IMR-90 (cell line): ENCODE results near the gene SEMA3C. TPM values are rescaled to one million over a fixed set of nuclear protein-coding genes. Genes with fewer than 3 reads are reported as not detected.

Experiments
- ATAC-seq: fragments of 200-7000 bp; cut with Tn5 transposase; 2 replicates; pipeline ENCODE4 v1.9.1; 2020; ENCODE audit warnings: low read depth, mild to moderate bottlenecking, moderate library complexity
- BruUV-seq: library from RNA; stranded (reverse); fragments of 400-500 nt; replicated peaks from 2 replicates; lab custom pipeline; 2021; lab: Mats Ljungman, UMichigan
- CTCF ChIA-PET: fragments of 300-600 bp; formaldehyde crosslinking; extraction: SDS; loops from one replicate; lab custom pipeline; 2021; ENCODE audit warnings: antibody characterized with exemption; lab: Yijun Ruan, JAX
- POLR2A ChIA-PET: fragments of 300-600 bp; sonication (Branson Sonifier 250); formaldehyde crosslinking; loops from one replicate; lab custom pipeline; 2022; ENCODE audit warnings: antibody characterized with exemption; ENCODE audit not compliant: unreplicated experiment; lab: Charles Lee
- DNase-seq: peaks from one replicate; pipeline ENCODE4 v3.0.0; 2013
- H2AFZ ChIP-seq: replicated peaks from 2 replicates; pipeline ENCODE3; 2013; ENCODE audit warnings: low read length, mild to moderate bottlenecking; ENCODE audit not compliant: poor library complexity
- H2AK5ac ChIP-seq: 2 replicates; pipeline ENCODE4 v1.6.1; 2013; ENCODE audit warnings: low read depth, low read length, inconsistent platforms
- H2AK9ac ChIP-seq: replicated peaks from 2 replicates; pipeline ENCODE3; 2013; ENCODE audit warnings: mild to moderate bottlenecking, low read depth, low read length, moderate library complexity; ENCODE audit not compliant: poor library complexity
- H2BK120ac ChIP-seq: 2 replicates; pipeline ENCODE4 v1.6.1; 2013; ENCODE audit warnings: low read depth, low read length, inconsistent platforms
- H2BK15ac ChIP-seq: 3 replicates; pipeline ENCODE4 v1.6.1; 2013; ENCODE audit warnings: low read depth, low read length, inconsistent platforms
- H2BK20ac ChIP-seq: 2 replicates; pipeline ENCODE4 v1.6.1; 2013; ENCODE audit warnings: low read depth, mild to moderate bottlenecking, inconsistent platforms, low read length, moderate library complexity
- H2BK5ac ChIP-seq: 2 replicates; pipeline ENCODE4 v1.6.1; 2013; ENCODE audit warnings: mild to moderate bottlenecking, low read depth, low read length, inconsistent platforms; ENCODE audit not compliant: poor library complexity, severe bottlenecking
- H3K14ac ChIP-seq: replicated peaks from 2 replicates; pipeline ENCODE4 v1.6.1; 2013; ENCODE audit warnings: low read depth, low read length, inconsistent platforms
- H3K18ac ChIP-seq: 2 replicates; pipeline ENCODE4 v1.6.1; 2013; ENCODE audit warnings: low read depth, low read length, control low read depth
- H3K23ac ChIP-seq: 2 replicates; pipeline ENCODE4 v1.6.1; 2013; ENCODE audit warnings: low read depth, low read length, inconsistent platforms
- H3K27ac ChIP-seq: 2 replicates; pipeline ENCODE4 v1.5.1; 2013; ENCODE audit warnings: mild to moderate bottlenecking, control low read depth, low read length; ENCODE audit not compliant: insufficient read depth
- H3K27me3 ChIP-seq: 2 replicates; pipeline ENCODE4 v1.6.1; 2013; ENCODE audit warnings: low read length; ENCODE audit not compliant: control insufficient read depth, insufficient read depth
- H3K36me3 ChIP-seq: 2 replicates; pipeline ENCODE4 v1.6.1; 2013; ENCODE audit warnings: low read length, mixed read lengths; ENCODE audit not compliant: control insufficient read depth, insufficient read depth
- H3K4ac ChIP-seq: 2 replicates; pipeline ENCODE4 v1.6.1; 2013; ENCODE audit warnings: low read depth, low read length, inconsistent platforms
- H3K4me1 ChIP-seq: 2 replicates; pipeline ENCODE4 v1.6.1; 2013; ENCODE audit warnings: low read length, mixed read lengths; ENCODE audit not compliant: control insufficient read depth, insufficient read depth
- H3K4me2 ChIP-seq: 2 replicates; pipeline ENCODE4 v1.6.1; 2013; ENCODE audit warnings: low read depth, mild to moderate bottlenecking, control low read depth, low read length, moderate library complexity
- H3K4me3 ChIP-seq: 2 replicates; pipeline ENCODE4 v1.5.1; 2013; ENCODE audit warnings: low read depth, mild to moderate bottlenecking, control low read depth, low read length, moderate library complexity; ENCODE audit not compliant: insufficient read depth
- H3K56ac ChIP-seq: 2 replicates; pipeline ENCODE4 v1.6.1; 2013; ENCODE audit warnings: low read length, inconsistent platforms; ENCODE audit not compliant: insufficient read depth; ENCODE audit errors: extremely low read depth
- H3K79me1 ChIP-seq, 2 experiments: 2 replicates each; pipeline ENCODE4 v1.6.1; 2013; ENCODE audit warnings: low read length in 2 of 2, inconsistent platforms in 1 of 2, low read depth in 1 of 2
- H3K9ac ChIP-seq: 2 replicates; pipeline ENCODE4 v1.6.1; 2013; ENCODE audit warnings: low read depth, low read length, control low read depth
- H3K9me1 ChIP-seq: 2 replicates; pipeline ENCODE4 v1.6.1; 2013; ENCODE audit warnings: low read length, inconsistent platforms; ENCODE audit not compliant: insufficient read depth
- H3K9me3 ChIP-seq: 2 replicates; pipeline ENCODE4 v1.6.1; 2013; ENCODE audit warnings: low read length; ENCODE audit not compliant: control insufficient read depth, insufficient read depth
- H4K20me1 ChIP-seq: 2 replicates; pipeline ENCODE4 v1.6.1; 2013; ENCODE audit warnings: low read length, inconsistent platforms; ENCODE audit not compliant: insufficient read depth
- H4K5ac ChIP-seq: 2 replicates; pipeline ENCODE4 v1.6.1; 2013; ENCODE audit warnings: mild to moderate bottlenecking, low read depth, low read length, control low read depth
- H4K8ac ChIP-seq, 2 experiments: 2 replicates each; pipeline ENCODE4 v1.6.1; 2013; ENCODE audit warnings: low read depth in 2 of 2, low read length in 2 of 2, control low read depth in 1 of 2, inconsistent platforms in 1 of 2
- H4K91ac ChIP-seq: 2 replicates; pipeline ENCODE4 v1.6.1; 2013; ENCODE audit warnings: low read depth, low read length, inconsistent platforms; ENCODE audit not compliant: insufficient read depth
- BHLHE40 ChIP-seq: fragments of 150-350 bp; IDR thresholded peaks from 2 replicates; pipeline ENCODE4 v1.6.1; 2016; ENCODE audit warnings: mild to moderate bottlenecking, low read depth, low read length
- CEBPB ChIP-seq: IDR thresholded peaks from 2 replicates; pipeline ENCODE4 v1.6.1; 2012; ENCODE audit warnings: low read depth, low read length, improper control_type of control experiment
- CHD1 ChIP-seq: IDR thresholded peaks from 2 replicates; pipeline ENCODE4 v1.6.1; 2012; ENCODE audit warnings: low read depth, low read length, improper control_type of control experiment
- FOS ChIP-seq: fragments of 150-350 bp; IDR thresholded peaks from 2 replicates; pipeline ENCODE4 v1.6.1; 2016; ENCODE audit warnings: low read depth, low read length
- MAZ ChIP-seq: IDR thresholded peaks from 2 replicates; pipeline ENCODE4 v1.6.1; 2012; ENCODE audit warnings: low read depth, mild to moderate bottlenecking, low read length, improper control_type of control experiment, moderate library complexity, borderline replicate concordance
- MXI1 ChIP-seq: IDR thresholded peaks from 2 replicates; pipeline ENCODE4 v1.6.1; 2012; ENCODE audit warnings: low read depth, mild to moderate bottlenecking, low read length, moderate library complexity, borderline replicate concordance
- NFE2L2 ChIP-seq: fragments of 150-350 bp; IDR thresholded peaks from 2 replicates; pipeline ENCODE4 v1.6.1; 2016; ENCODE audit warnings: low read depth, mild to moderate bottlenecking, low read length
- POLR2A ChIP-seq: IDR thresholded peaks from 2 replicates; pipeline ENCODE4 v1.6.1; 2012; ENCODE audit warnings: mild to moderate bottlenecking, low read depth, low read length
- RCOR1 ChIP-seq: IDR thresholded peaks from 2 replicates; pipeline ENCODE4 v1.6.1; 2012; ENCODE audit warnings: mild to moderate bottlenecking, low read length, improper control_type of control experiment; ENCODE audit not compliant: insufficient replicate concordance
- RFX5 ChIP-seq: IDR thresholded peaks from 2 replicates; pipeline ENCODE4 v1.8.0; 2012; ENCODE audit warnings: low read depth, mild to moderate bottlenecking, low read length, moderate library complexity
- WGBS, 2 experiments: methylation state at CpG; one replicate each; pipeline versions ENCODE4 v1.1.5 to v1.1.7; 2013; ENCODE audit warnings: missing lambda C conversion rate in 2 of 2; ENCODE audit not compliant: insufficient read length in 1 of 2; ENCODE audit errors: extremely low coverage in 2 of 2; 5-methylcytosine and 5-hydroxymethylcytosine counted together
- dilution Hi-C: fragments of 300-500 bp; cut with HindIII; formaldehyde crosslinking; loops from one replicate; pipeline ENCODE4 v1.14.3; 2018; ENCODE audit warnings: low sequenced_read_pairs; ENCODE audit not compliant: unreplicated experiment
- in situ Hi-C: fragments of 300-500 bp; cut with MboI; formaldehyde crosslinking; loops from 3 replicates; pipeline ENCODE4 v1.14.3; 2019; ENCODE audit warnings: low sequenced_read_pairs, inconsistent platforms, mixed read lengths
- intact Hi-C: fragments of 100-400 bp; cut with micrococcal nuclease; formaldehyde crosslinking; loops from 2 replicates; pipeline ENCODE4 v1.10.0; 2022
- polyA plus RNA-seq, 3 experiments: library from polyadenylated mRNA; depleted of rRNA; stranded (reverse); fragments of >200 nt; gene quantifications; 2 replicates each; pipeline ENCODE4 v1.2.3, GENCODE V29; 2012; ENCODE audit warnings: low replicate concordance in 1 of 3
- total RNA-seq: library from RNA; depleted of rRNA; stranded (reverse); fragments of >200 nt; gene quantifications from 2 replicates; pipeline ENCODE4 v1.2.3, GENCODE V29; 2012
- TF ChIP-seq, protein P1 (sequence below): fragments of 150-350 bp; IDR thresholded peaks from 2 replicates; pipeline ENCODE4 v1.6.1; 2016; ENCODE audit warnings: low read depth, mild to moderate bottlenecking, low read length, moderate library complexity, borderline replicate concordance
- TF ChIP-seq, protein P2 (sequence below): fragments of 150-350 bp; IDR thresholded peaks from 2 replicates; pipeline ENCODE4 v1.6.1; 2017; ENCODE audit warnings: mild to moderate bottlenecking, antibody characterized with exemption, low read length, low read depth

The SEMA3C gene
- total and polyA plus RNA-seq, 2 of the 4 experiments (the other 2 are of a cell fraction): 21.2 to 97.1 TPM

DNA sequence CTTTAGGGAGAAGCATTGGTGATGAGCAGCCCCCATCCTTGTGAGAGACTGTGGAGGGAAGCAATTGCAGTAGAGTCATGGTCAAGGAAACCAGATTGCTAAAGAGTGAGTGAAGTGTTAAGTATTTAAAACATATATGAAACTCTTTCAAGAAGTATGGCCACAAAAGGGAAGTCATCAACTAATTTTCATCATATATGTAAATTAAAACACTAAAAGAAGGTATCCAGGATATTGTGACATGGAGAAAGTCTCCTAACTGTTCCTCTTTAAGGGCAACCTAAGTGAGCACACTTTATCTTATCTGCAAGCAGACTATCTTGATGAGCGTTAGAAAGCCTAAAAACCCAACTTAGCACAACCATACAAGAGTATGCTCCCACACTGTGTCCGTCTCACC is 210.7 kb downstream of the SEMA3C start:
- no peak overlapping the region for H3K27ac ChIP-seq
- DNase-seq (no peak), ATAC-seq (no peak)
- no peaks in the 10 kb centered on the region; the same call in 1 of the 2 replicates for H3K9me1 ChIP-seq
- no peak overlapping the region for H3K23ac ChIP-seq
- H3K4me3 ChIP-seq: no peak overlapping the region
- H3K18ac ChIP-seq: peak overlapping the region; percentile 50; the same call in 1 of the 2 replicates
- H4K91ac ChIP-seq: no peak overlapping the region
- no peak overlapping the region for H3K9ac ChIP-seq
- no peaks in the 10 kb centered on the region for H3K27me3 ChIP-seq
- no peaks in the 10 kb centered on the region for H3K9me3 ChIP-seq
- POLR2A ChIA-PET: no interaction called here
- H2BK15ac ChIP-seq: peak overlapping the region; percentile 4; the same call in 1 of the 3 replicates
- no peak overlapping the region for H3K14ac ChIP-seq
- no peak overlapping the region for H3K4me2 ChIP-seq
- H3K4ac ChIP-seq: no peak overlapping the region
- CTCF ChIA-PET: no interaction called here
- no peak overlapping the region for H2BK20ac ChIP-seq
- TF ChIP-seq RFX5 (no peak), CHD1 (no peak), CEBPB (no peak), FOS (no peak), RCOR1 (no peak), MAZ (no peak), MXI1 (no peak), NFE2L2 (no peak), BHLHE40 (no peak), POLR2A (no peak)
- TF ChIP-seq, protein P1, sequence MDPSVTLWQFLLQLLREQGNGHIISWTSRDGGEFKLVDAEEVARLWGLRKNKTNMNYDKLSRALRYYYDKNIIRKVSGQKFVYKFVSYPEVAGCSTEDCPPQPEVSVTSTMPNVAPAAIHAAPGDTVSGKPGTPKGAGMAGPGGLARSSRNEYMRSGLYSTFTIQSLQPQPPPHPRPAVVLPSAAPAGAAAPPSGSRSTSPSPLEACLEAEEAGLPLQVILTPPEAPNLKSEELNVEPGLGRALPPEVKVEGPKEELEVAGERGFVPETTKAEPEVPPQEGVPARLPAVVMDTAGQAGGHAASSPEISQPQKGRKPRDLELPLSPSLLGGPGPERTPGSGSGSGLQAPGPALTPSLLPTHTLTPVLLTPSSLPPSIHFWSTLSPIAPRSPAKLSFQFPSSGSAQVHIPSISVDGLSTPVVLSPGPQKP: no peak
- TF ChIP-seq, protein P2, sequence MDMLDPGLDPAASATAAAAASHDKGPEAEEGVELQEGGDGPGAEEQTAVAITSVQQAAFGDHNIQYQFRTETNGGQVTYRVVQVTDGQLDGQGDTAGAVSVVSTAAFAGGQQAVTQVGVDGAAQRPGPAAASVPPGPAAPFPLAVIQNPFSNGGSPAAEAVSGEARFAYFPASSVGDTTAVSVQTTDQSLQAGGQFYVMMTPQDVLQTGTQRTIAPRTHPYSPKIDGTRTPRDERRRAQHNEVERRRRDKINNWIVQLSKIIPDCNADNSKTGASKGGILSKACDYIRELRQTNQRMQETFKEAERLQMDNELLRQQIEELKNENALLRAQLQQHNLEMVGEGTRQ: no peak
- no peaks in the 10 kb centered on the region; the same call in 1 of the 2 replicates for H3K4me1 ChIP-seq
- dilution Hi-C loops: no loop called here
- BruUV-seq: no TSS peak
- in situ Hi-C loops: loop anchor here (10.0 kb wide), 1 partner anchor 547 kb away; no protein-coding TSS in a partner anchor
- no CpG with 5 or more reads among the region's 2 CpGs for WGBS, 2 experiments
- no peak overlapping the region for H2BK120ac ChIP-seq
- H2AFZ ChIP-seq: no peak overlapping the region
- H2BK5ac ChIP-seq: no peak overlapping the region
- H3K79me1 ChIP-seq: no peaks in the 10 kb centered on the region
- no peaks in the 10 kb centered on the region for H3K36me3 ChIP-seq
- intact Hi-C loops: no loop called here
- no peak overlapping the region; a peak in 1 of 4 replicates for H4K8ac ChIP-seq
- H4K5ac ChIP-seq: no peak overlapping the region
- H4K20me1 ChIP-seq: no peaks in the 10 kb centered on the region
- no peak overlapping the region for H2AK5ac ChIP-seq
- no peak overlapping the region for H2AK9ac ChIP-seq
- H3K56ac ChIP-seq: no peak overlapping the region
